ENCODE measurements around the gene MACROD2. TPM values are rescaled to one million over a fixed set of nuclear protein-coding genes. Genes with fewer than 3 reads are reported as not detected.

The MACROD2 gene
- total and polyA plus RNA-seq, 2 of the 4 experiments (the other 2 are of a cell fraction): not detected

DNA sequence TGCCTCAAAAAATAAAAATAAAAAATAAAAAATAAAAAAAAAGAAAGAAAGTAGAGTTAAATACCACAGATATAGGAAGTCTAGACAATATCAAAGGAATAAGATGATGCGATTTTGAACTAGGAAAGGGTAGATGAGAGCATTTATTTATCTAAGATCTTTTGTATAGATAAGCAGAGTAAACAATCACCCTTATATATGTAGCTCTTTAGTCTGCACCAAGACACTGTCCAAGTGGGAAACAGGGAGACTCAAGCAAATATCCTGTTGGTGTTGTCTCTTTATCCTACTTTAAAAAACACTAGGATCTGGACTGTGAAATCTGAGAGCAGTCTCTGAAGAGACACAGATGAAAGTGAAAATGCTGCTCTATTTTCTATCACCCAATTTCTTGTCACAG is 929.1 kb downstream of the MACROD2 start:
- Histone ChIP-seq H2AK9ac (replicated peaks; ENCODE audit: low read depth, low read length, poor library complexity) (no peak overlapping the region), H3K4me3 (ENCODE audit: insufficient read depth, low read depth, low read length) (no peak overlapping the region), H3K14ac (replicated peaks; ENCODE audit: low read depth, low read length) (no peak overlapping the region), H2AFZ (replicated peaks; ENCODE audit: low read length, poor library complexity) (no peak overlapping the region), H3K4me2 (ENCODE audit: low read depth, low read length) (no peak overlapping the region), H2BK5ac (ENCODE audit: low read depth, low read length, poor library complexity, severe bottlenecking) (no peak overlapping the region), H3K23ac (ENCODE audit: low read depth, low read length) (no peak overlapping the region), H3K9me1 (ENCODE audit: insufficient read depth, low read length) (no peaks in the 10 kb centered on the region), H3K9ac (ENCODE audit: low read depth, low read length) (no peak overlapping the region), H3K36me3 (ENCODE audit: control insufficient read depth, insufficient read depth, low read length) (no peaks in the 10 kb centered on the region), H2BK20ac (ENCODE audit: low read depth, low read length) (no peak overlapping the region), H3K27ac (ENCODE audit: insufficient read depth, low read length) (no peak overlapping the region), H4K8ac (ENCODE audit: low read depth in 2 of 2, low read length in 2 of 2) (no peak overlapping the region), H3K18ac (ENCODE audit: low read depth, low read length) (no peak overlapping the region), H3K4me1 (ENCODE audit: control insufficient read depth, insufficient read depth, low read length) (no peaks in the 10 kb centered on the region), H3K79me1 (ENCODE audit: low read depth in 1 of 2, low read length in 2 of 2) (no peaks in the 10 kb centered on the region), H4K91ac (ENCODE audit: insufficient read depth, low read depth, low read length) (no peak overlapping the region), H3K9me3 (ENCODE audit: control insufficient read depth, insufficient read depth, low read length) (peaks cover 6% of the 10 kb centered on the region), H4K20me1 (ENCODE audit: insufficient read depth, low read length) (no peaks in the 10 kb centered on the region), H3K4ac (ENCODE audit: low read depth, low read length) (no peak overlapping the region), H4K5ac (ENCODE audit: low read depth, low read length) (no peak overlapping the region), H3K27me3 (ENCODE audit: control insufficient read depth, insufficient read depth, low read length) (no peaks in the 10 kb centered on the region), H2BK15ac (ENCODE audit: low read depth, low read length) (no peak overlapping the region), H2BK120ac (ENCODE audit: low read depth, low read length) (no peak overlapping the region), H2AK5ac (ENCODE audit: low read depth, low read length) (no peak overlapping the region), H3K56ac (ENCODE audit: extremely low read depth, insufficient read depth, low read length) (no peak overlapping the region)
- no peak for DNase-seq
- in situ Hi-C loops (cut with MboI; ENCODE audit: low sequenced_read_pairs): no loop called here
- no peak for ATAC-seq (ENCODE audit: low read depth)
- TF ChIP-seq FOS (IDR thresholded peaks at IDR 0.05; ENCODE audit: low read depth, low read length) (no peak), RAD21 (IDR thresholded peaks at IDR 0.05; ENCODE audit: low read length) (no peak), CHD1 (IDR thresholded peaks at IDR 0.05; ENCODE audit: low read depth, low read length) (no peak), MXI1 (IDR thresholded peaks at IDR 0.05; ENCODE audit: borderline replicate concordance, low read depth, low read length) (no peak)
- TF ChIP-seq, protein P1, sequence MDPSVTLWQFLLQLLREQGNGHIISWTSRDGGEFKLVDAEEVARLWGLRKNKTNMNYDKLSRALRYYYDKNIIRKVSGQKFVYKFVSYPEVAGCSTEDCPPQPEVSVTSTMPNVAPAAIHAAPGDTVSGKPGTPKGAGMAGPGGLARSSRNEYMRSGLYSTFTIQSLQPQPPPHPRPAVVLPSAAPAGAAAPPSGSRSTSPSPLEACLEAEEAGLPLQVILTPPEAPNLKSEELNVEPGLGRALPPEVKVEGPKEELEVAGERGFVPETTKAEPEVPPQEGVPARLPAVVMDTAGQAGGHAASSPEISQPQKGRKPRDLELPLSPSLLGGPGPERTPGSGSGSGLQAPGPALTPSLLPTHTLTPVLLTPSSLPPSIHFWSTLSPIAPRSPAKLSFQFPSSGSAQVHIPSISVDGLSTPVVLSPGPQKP (IDR thresholded peaks at IDR 0.05; ENCODE audit: borderline replicate concordance, low read depth, low read length): no peak
- TF ChIP-seq, protein P2, sequence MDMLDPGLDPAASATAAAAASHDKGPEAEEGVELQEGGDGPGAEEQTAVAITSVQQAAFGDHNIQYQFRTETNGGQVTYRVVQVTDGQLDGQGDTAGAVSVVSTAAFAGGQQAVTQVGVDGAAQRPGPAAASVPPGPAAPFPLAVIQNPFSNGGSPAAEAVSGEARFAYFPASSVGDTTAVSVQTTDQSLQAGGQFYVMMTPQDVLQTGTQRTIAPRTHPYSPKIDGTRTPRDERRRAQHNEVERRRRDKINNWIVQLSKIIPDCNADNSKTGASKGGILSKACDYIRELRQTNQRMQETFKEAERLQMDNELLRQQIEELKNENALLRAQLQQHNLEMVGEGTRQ (IDR thresholded peaks at IDR 0.05; ENCODE audit: low read depth, low read length): no peak
- dilution Hi-C loops (cut with HindIII; ENCODE audit: low sequenced_read_pairs, unreplicated experiment): no loop called here
- ChIA-PET POLR2A (ENCODE audit: unreplicated experiment) (no interaction called here), CTCF (interaction anchor here (1.1 kb wide), 1 partner anchor 9 kb away, joined by 4 read pairs; no protein-coding TSS in a partner anchor)
- BruUV-seq (replicated peaks): no TSS peak
- intact Hi-C loops (cut with micrococcal nuclease): no loop called here
- WGBS, 2 experiments (ENCODE audit: extremely low coverage in 2 of 2, insufficient read length in 1 of 2): no CpG with 5 or more reads among the region's 1 CpG

All from IMR-90 (cell line).